Neural progenitor cell (in vitro differentiated cells): ENCODE data around the gene LY86.

ENCODE experiments used
- CTCF ChIP-seq: fragments of 200-600 bp; sonication (generic); IDR thresholded peaks from 2 replicates; pipeline ENCODE4 v1.5.1; 2017; ENCODE audit warnings: antibody characterized with exemption, mild to moderate bottlenecking
- EZH2 ChIP-seq: fragments of 200-600 bp; sonication (generic); IDR thresholded peaks from 2 replicates; pipeline ENCODE4 v1.6.1; 2017; ENCODE audit warnings: antibody characterized with exemption, mild to moderate bottlenecking, moderate library complexity
- EZH2phosphoT487 ChIP-seq: fragments of 200-600 bp; sonication (generic); IDR thresholded peaks from 2 replicates; pipeline ENCODE4 v1.6.1; 2017; ENCODE audit warnings: antibody characterized with exemption

GRCh38 chr6:6575143-6575542 lies 13.4 kb upstream of the LY86 start:
- no peak for TF ChIP-seq CTCF
- TF ChIP-seq EZH2phosphoT487 = no peak
- no peak for TF ChIP-seq EZH2
